ENCODE results near the gene RNF224.

RNF224 gene

DNA sequence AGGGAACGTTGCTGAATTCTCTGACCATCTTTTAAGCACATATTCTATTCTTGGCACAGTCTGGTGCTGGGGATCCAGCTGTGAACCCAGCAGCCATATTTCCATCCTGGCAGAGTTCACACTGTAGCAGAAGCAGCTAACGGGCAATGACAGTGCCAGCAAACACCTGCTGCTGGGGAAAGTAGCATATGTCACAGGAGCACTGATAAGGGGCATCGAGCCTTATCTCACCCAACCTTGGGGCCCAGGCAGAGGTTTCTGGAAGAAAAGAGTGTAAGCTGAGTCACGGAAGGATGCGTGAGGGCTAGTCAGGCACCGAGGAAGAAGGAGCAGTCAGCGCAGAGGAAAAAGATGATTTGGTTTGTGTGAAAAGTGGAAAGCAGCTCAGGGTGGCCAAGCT lies 20.7 kb upstream of the RNF224 start:
- H3K27ac ChIP-seq: peak overlapping the region; percentile 72; the same call in 1 of the 2 replicates
- no peak for TF ChIP-seq ZFX (IDR thresholded peaks at IDR 0.05; ENCODE audit: borderline replicate concordance)
- TF ChIP-seq, protein P1, sequence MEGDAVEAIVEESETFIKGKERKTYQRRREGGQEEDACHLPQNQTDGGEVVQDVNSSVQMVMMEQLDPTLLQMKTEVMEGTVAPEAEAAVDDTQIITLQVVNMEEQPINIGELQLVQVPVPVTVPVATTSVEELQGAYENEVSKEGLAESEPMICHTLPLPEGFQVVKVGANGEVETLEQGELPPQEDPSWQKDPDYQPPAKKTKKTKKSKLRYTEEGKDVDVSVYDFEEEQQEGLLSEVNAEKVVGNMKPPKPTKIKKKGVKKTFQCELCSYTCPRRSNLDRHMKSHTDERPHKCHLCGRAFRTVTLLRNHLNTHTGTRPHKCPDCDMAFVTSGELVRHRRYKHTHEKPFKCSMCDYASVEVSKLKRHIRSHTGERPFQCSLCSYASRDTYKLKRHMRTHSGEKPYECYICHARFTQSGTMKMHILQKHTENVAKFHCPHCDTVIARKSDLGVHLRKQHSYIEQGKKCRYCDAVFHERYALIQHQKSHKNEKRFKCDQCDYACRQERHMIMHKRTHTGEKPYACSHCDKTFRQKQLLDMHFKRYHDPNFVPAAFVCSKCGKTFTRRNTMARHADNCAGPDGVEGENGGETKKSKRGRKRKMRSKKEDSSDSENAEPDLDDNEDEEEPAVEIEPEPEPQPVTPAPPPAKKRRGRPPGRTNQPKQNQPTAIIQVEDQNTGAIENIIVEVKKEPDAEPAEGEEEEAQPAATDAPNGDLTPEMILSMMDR (IDR thresholded peaks at IDR 0.05): no peak

DNA sequence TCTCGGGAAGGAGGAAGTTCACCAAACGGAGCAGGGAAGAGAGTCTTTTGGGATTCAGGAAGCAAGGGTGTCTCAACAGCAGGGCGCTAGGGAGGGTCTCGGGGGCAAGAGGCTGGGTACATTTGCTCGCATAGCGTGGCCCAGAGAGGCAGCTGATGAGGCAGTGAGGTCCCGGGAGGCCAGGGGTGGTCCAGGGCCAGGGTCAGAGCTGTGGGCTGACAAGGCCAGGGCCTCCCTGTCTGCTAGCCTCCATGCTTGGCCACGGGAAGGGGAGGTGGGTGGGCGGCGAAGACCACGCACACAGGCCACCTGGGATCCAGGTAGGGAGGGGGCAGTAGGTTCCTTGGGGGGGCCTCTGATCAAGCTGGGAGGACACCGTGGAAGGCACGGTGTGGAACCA lies 15.8 kb upstream of the RNF224 start:
- H3K27ac ChIP-seq: no peak overlapping the region
- TF ChIP-seq, protein P1 (IDR thresholded peaks at IDR 0.05): no peak
- no peak for TF ChIP-seq ZFX (IDR thresholded peaks at IDR 0.05; ENCODE audit: borderline replicate concordance)

GRCh38 chr9:137212520-137212919 lies 14.8 kb upstream of the RNF224 start:
- TF ChIP-seq, protein P1 (IDR thresholded peaks at IDR 0.05): no peak
- TF ChIP-seq ZFX (IDR thresholded peaks at IDR 0.05; ENCODE audit: borderline replicate concordance): no peak
- no peak overlapping the region for H3K27ac ChIP-seq

DNA sequence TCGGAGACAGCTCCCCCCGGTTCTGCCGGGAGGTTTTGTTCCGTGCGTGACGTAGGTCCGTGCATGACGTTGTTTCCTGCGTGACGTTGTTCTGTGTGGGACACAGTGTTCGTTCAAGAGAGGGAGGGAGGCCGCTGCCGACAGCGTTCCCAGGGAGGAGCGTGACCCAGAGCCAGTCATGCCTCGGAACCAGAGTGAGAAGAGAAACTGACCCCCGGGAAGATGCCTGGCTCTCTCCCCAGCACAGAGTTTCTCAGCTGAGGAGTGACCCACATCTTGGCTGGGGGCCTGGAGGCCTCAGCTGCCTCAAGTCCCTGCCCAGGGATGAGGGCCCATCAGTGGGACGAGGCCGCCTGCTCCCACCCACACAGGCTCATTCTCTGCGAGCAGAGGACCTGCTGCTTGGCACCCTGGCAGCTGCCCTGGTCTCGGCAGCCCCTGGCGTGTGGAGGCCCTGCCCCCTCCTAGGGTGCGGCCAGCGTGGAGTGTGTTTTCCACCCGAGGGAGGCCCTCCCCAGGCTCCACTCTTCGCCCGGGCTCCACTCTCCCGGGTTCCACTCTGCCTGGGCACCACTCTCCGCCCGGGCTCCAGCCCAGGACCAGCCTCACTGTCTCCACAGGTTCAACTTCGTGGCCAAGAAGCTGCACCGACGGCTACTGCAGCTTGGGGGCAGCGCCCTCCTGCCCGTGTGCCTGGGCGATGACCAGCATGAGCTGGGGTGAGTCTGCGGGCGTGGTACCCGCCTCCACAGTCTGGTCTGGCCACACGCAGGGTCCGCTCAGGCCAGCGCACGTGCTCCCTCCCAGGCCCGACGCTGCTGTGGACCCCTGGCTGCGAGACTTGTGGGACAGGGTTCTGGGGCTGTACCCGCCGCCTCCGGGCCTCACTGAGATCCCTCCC lies 13.9 kb upstream of the RNF224 start:
- no peak overlapping the region for H3K27ac ChIP-seq
- TF ChIP-seq ZFX (IDR thresholded peaks at IDR 0.05; ENCODE audit: borderline replicate concordance): no peak
- TF ChIP-seq, protein P1 (IDR thresholded peaks at IDR 0.05): peak; percentile 38

DNA sequence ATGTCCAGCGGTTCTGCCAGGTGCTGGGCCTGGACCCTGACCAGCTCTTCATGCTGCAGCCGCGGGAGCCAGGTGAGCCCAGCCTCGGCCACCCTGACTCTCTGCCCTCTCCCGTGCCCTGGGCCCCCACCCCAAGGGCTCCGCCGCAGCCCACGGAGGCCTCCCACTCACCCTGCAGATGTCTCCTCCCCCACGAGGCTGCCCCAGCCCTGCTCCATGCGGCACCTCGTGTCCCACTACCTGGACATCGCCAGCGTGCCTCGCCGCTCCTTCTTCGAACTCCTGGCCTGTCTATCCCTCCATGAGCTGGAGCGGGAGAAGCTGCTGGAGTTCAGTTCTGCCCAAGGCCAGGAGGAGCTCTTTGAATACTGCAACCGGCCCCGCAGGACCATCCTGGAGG lies 12.7 kb upstream of the RNF224 start:
- no peak overlapping the region for H3K27ac ChIP-seq

GRCh38 chr9:137215196-137215986 lies 11.9 kb upstream of the RNF224 start:
- TF ChIP-seq, protein P1 (IDR thresholded peaks at IDR 0.05): no peak
- no peak for TF ChIP-seq ZFX (IDR thresholded peaks at IDR 0.05; ENCODE audit: borderline replicate concordance)
- H3K27ac ChIP-seq: no peak overlapping the region

More for the DNA sequence above, 12.7 kb upstream of the RNF224 start:
- TF ChIP-seq ZFX (IDR thresholded peaks at IDR 0.05; ENCODE audit: borderline replicate concordance): no peak
- TF ChIP-seq, protein P1 (IDR thresholded peaks at IDR 0.05): no peak

Data from 22Rv1 (cell line).